Thoracic aorta (tissue), 2 donors: ENCODE data around the gene VEGFD. TPM values are rescaled to one million over a fixed set of nuclear protein-coding genes. Genes with fewer than 3 reads are reported as not detected.

Source experiments
- ATAC-seq: fragments of 150-250 bp; one replicate; pipeline ENCODE4 v1.8.0; 2017; ENCODE audit warnings: low read depth; ENCODE audit not compliant: insufficient number of reproducible peaks, low FRiP score
- DNase-seq: peaks from one replicate; pipeline ENCODE4 v3.0.0-alpha.2; 2020; ENCODE audit warnings: low spot score
- H3K27ac ChIP-seq, 2 donors: fragments of 200-600 bp; sonication (generic); 1 replicate in 1 of 2; 2 replicates in 1 of 2; pipeline ENCODE4 v1.5.1; 2016; ENCODE audit warnings: mild to moderate bottlenecking in 2 of 2, moderate library complexity in 2 of 2
- H3K27me3 ChIP-seq: fragments of 200-600 bp; sonication (generic); replicated peaks from 2 replicates; pipeline ENCODE4 v1.6.0; 2016; ENCODE audit warnings: mild to moderate bottlenecking; ENCODE audit not compliant: insufficient read depth
- H3K36me3 ChIP-seq: fragments of 200-600 bp; sonication (generic); one replicate; pipeline ENCODE4 v1.5.1; 2016
- H3K4me1 ChIP-seq, 2 donors: fragments of 200-600 bp; sonication (generic); 1 replicate in 1 of 2; 2 replicates in 1 of 2; pipeline versions ENCODE4 v1.5.1 to v1.6.0; 2016; ENCODE audit warnings: low read depth in 2 of 2, mild to moderate bottlenecking in 1 of 2; ENCODE audit not compliant: control insufficient read depth in 1 of 2
- H3K4me3 ChIP-seq: fragments of 200-600 bp; sonication (generic); 2 replicates; pipeline ENCODE4 v1.5.1; 2016; ENCODE audit warnings: mild to moderate bottlenecking
- H3K9me3 ChIP-seq: fragments of 200-600 bp; sonication (generic); 2 replicates; pipeline ENCODE4 v1.5.1; 2016
- total RNA-seq, 2 donors: library from RNA; depleted of rRNA; stranded (reverse); fragments of >200 nt; gene quantifications; one replicate each; pipeline versions ENCODE4 v1.1.0 to v1.2.3, GENCODE V29; 2016
- TF ChIP-seq, protein P1 (sequence below): fragments of 200-600 bp; sonication (generic); IDR thresholded peaks from one replicate; pipeline ENCODE4 v1.5.1; 2019; ENCODE audit warnings: antibody characterized with exemption

Gene VEGFD
- total RNA-seq, 2 donors from 2014 or later: 3.0 to 19.5 TPM

- no peaks in the 10 kb centered on the region for H3K36me3 ChIP-seq
- H3K9me3 ChIP-seq: no peaks in the 10 kb centered on the region
- peak overlapping the region; percentile 84 for H3K4me3 ChIP-seq
- DNase-seq (no peak), ATAC-seq (peak; percentile 21)
- peaks cover 0 to 8% of the 10 kb centered on the region in 2 donors for H3K4me1 ChIP-seq
- peak overlapping the region in 1 of 2 donors; percentile 37 for H3K27ac ChIP-seq
- H3K27me3 ChIP-seq: no peaks in the 10 kb centered on the region
- TF ChIP-seq, protein P1, sequence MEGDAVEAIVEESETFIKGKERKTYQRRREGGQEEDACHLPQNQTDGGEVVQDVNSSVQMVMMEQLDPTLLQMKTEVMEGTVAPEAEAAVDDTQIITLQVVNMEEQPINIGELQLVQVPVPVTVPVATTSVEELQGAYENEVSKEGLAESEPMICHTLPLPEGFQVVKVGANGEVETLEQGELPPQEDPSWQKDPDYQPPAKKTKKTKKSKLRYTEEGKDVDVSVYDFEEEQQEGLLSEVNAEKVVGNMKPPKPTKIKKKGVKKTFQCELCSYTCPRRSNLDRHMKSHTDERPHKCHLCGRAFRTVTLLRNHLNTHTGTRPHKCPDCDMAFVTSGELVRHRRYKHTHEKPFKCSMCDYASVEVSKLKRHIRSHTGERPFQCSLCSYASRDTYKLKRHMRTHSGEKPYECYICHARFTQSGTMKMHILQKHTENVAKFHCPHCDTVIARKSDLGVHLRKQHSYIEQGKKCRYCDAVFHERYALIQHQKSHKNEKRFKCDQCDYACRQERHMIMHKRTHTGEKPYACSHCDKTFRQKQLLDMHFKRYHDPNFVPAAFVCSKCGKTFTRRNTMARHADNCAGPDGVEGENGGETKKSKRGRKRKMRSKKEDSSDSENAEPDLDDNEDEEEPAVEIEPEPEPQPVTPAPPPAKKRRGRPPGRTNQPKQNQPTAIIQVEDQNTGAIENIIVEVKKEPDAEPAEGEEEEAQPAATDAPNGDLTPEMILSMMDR: no peak
These were observed 48.2 kb downstream of the VEGFD start for GRCh38 chrX:15336023-15336413.

- H3K36me3 ChIP-seq: peaks cover 2% of the 10 kb centered on the region
These were observed 48.8 kb downstream of the VEGFD start, which contains the start of gene PIGA for GRCh38 chrX:15335135-15336022. PIGA (minus strand) TSS chrX:15335523; CDS start chrX:15331930, 3,593 bp downstream.

GRCh38 chrX:15334561-15334960 lies 49.7 kb downstream of the VEGFD start:
- DNase-seq (no peak), ATAC-seq (no peak)
- Histone ChIP-seq H3K27me3 (no peaks in the 10 kb centered on the region), H3K4me3 (peak overlapping the region; percentile 84), H3K4me1 (peaks cover 0 to 8% of the 10 kb centered on the region in 2 donors), H3K9me3 (no peaks in the 10 kb centered on the region), H3K36me3 (peaks cover 2% of the 10 kb centered on the region), H3K27ac (peak overlapping the region; percentile 79 to 83)
- TF ChIP-seq, protein P1: no peak

More at GRCh38 chrX:15335135-15336022, 48.8 kb downstream of the VEGFD start, which contains the start of gene PIGA:
- no peaks in the 10 kb centered on the region for H3K9me3 ChIP-seq
- no peaks in the 10 kb centered on the region for H3K27me3 ChIP-seq
- peak within 1 kb of the TSS; percentile 79 to 83 for H3K27ac ChIP-seq
- TF ChIP-seq, protein P1: no peak
- H3K4me1 ChIP-seq: peaks cover 0 to 8% of the 10 kb centered on the region in 2 donors
- peak; percentile 78 for DNase-seq
- ATAC-seq: peak; percentile 95
- peak within 1 kb of the TSS; percentile 84 for H3K4me3 ChIP-seq

DNA sequence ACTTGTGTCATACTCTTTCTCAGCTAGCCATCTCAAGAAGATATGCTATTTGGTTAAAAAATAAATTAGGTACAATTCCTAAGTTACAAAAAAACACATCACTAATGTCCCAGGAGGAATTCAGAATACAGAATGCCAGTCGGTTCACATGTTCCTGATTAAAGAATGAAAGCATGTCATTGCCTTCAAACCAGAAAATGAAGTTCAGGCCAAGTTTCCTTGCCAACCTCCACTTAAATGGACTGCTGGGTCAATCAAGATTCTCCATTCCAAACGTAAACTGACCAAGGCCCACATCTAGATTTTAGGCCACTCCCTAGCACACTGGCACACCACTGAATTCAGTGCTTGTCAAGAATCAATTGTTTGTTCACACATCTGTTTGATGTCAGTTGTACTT lies 55.4 kb downstream of the VEGFD start:
- Histone ChIP-seq H3K4me1 (peaks cover 0 to 1% of the 10 kb centered on the region in 2 donors), H3K27me3 (no peaks in the 10 kb centered on the region), H3K36me3 (peaks cover 2% of the 10 kb centered on the region), H3K27ac (no peak overlapping the region), H3K4me3 (no peak overlapping the region), H3K9me3 (no peaks in the 10 kb centered on the region)
- TF ChIP-seq, protein P1: no peak
- DNase-seq (no peak), ATAC-seq (no peak)

DNA sequence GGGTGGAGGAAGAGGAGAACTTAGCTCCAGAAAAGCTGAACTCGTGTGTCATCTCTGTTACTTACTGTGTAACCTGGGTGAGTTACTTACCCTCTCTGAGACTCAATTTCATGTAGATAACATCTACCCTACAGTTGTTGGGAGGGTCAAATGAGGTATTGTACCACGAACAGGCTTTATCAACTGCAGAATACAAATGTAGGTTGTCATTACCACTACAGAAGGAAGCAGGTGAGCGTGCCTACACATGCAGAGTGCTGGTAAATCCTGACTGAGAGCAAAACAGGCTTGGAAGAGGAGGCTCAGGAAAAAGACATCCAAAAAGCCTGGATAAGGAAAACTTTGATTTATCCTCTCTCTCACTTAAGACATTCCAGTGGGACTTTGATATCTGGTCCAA lies 56.1 kb downstream of the VEGFD start:
- TF ChIP-seq, protein P1: no peak
- no peak overlapping the region for H3K4me3 ChIP-seq
- peaks cover 2% of the 10 kb centered on the region for H3K36me3 ChIP-seq
- DNase-seq: no peak
- H3K27me3 ChIP-seq: no peaks in the 10 kb centered on the region
- no peak for ATAC-seq
- H3K4me1 ChIP-seq: no peaks in the 10 kb centered on the region
- no peak overlapping the region for H3K27ac ChIP-seq
- no peaks in the 10 kb centered on the region for H3K9me3 ChIP-seq
